Measurements from ENCODE around the gene GALNT2. TPM values are rescaled to one million over a fixed set of nuclear protein-coding genes. Genes with fewer than 3 reads are reported as not detected.

GALNT2 gene
- total and polyA plus RNA-seq, 2 donors from 2014 or later, result 20.2 to 59.2 TPM

- intact Hi-C loops (cut with DNase I), result no loop called here
- peaks cover 0 to 2% (median 2%) of the 10 kb centered on the region in 3 donors for H3K4me1 ChIP-seq (ENCODE audit: control insufficient read depth in 2 of 3, insufficient read depth in 2 of 3, low read depth in 1 of 3, low read length in 3 of 3)
- no peak for DNase-seq
- FAIRE-seq, result no peak
- no peak overlapping the region for H3K27ac ChIP-seq (ENCODE audit: low read depth in 2 of 2, low read length in 2 of 2)
- no peaks in the 10 kb centered on the region for H3K9me3 ChIP-seq (ENCODE audit: control insufficient read depth in 2 of 3, insufficient read depth in 1 of 3, low read length in 3 of 3)
- H3K9ac ChIP-seq (ENCODE audit: low read length in 3 of 3), result no peak overlapping the region
- H3K4me3 ChIP-seq (ENCODE audit: low read length in 3 of 3), result no peak overlapping the region
- peaks cover 0 to 20% (median 14%) of the 10 kb centered on the region in 3 donors for H3K36me3 ChIP-seq (ENCODE audit: control insufficient read depth in 2 of 3, insufficient read depth in 3 of 3, low read length in 3 of 3)
- no peaks in the 10 kb centered on the region for H3K27me3 ChIP-seq (ENCODE audit: control insufficient read depth, insufficient read depth, low read length)
- TF ChIP-seq CTCF (IDR thresholded peaks at IDR 0.05; ENCODE audit: borderline replicate concordance, extremely low read depth, insufficient read depth), result no peak
These were observed 196.6 kb downstream of the GALNT2 start for GRCh38 chr1:230263568-230264195.

- no peak overlapping the region for H3K9ac ChIP-seq (ENCODE audit: low read length in 3 of 3)
- H3K4me1 ChIP-seq (ENCODE audit: control insufficient read depth in 2 of 3, insufficient read depth in 2 of 3, low read depth in 1 of 3, low read length in 3 of 3), result peaks cover 0 to 5% (median 3%) of the 10 kb centered on the region in 3 donors
- peaks cover 0 to 20% (median 14%) of the 10 kb centered on the region in 3 donors for H3K36me3 ChIP-seq (ENCODE audit: control insufficient read depth in 2 of 3, insufficient read depth in 3 of 3, low read length in 3 of 3)
- intact Hi-C loops (cut with DNase I), result no loop called here
- no peak overlapping the region for H3K4me3 ChIP-seq (ENCODE audit: low read length in 3 of 3)
- no peaks in the 10 kb centered on the region for H3K9me3 ChIP-seq (ENCODE audit: control insufficient read depth in 2 of 3, insufficient read depth in 1 of 3, low read length in 3 of 3)
- TF ChIP-seq CTCF (IDR thresholded peaks at IDR 0.05; ENCODE audit: borderline replicate concordance, extremely low read depth, insufficient read depth), result no peak
- FAIRE-seq (no peak), DNase-seq (no peak)
- no peaks in the 10 kb centered on the region for H3K27me3 ChIP-seq (ENCODE audit: control insufficient read depth, insufficient read depth, low read length)
- H3K27ac ChIP-seq (ENCODE audit: low read depth in 2 of 2, low read length in 2 of 2), result no peak overlapping the region
These were observed 197.3 kb downstream of the GALNT2 start for GRCh38 chr1:230264342-230264741.

GRCh38 chr1:230265200-230266115 is 198.4 kb downstream of the GALNT2 start:
- H3K4me1 ChIP-seq (ENCODE audit: control insufficient read depth in 2 of 3, insufficient read depth in 2 of 3, low read depth in 1 of 3, low read length in 3 of 3), result peaks cover 0 to 7% (median 5%) of the 10 kb centered on the region in 3 donors
- no peaks in the 10 kb centered on the region for H3K27me3 ChIP-seq (ENCODE audit: control insufficient read depth, insufficient read depth, low read length)

More at GRCh38 chr1:230265200-230266115, 198.4 kb downstream of the GALNT2 start:
- H3K9ac ChIP-seq (ENCODE audit: low read length in 3 of 3), result no peak overlapping the region
- intact Hi-C loops (cut with DNase I), result no loop called here
- no peak overlapping the region for H3K27ac ChIP-seq (ENCODE audit: low read depth in 2 of 2, low read length in 2 of 2)
- H3K4me3 ChIP-seq (ENCODE audit: low read length in 3 of 3), result no peak overlapping the region
- no peak for TF ChIP-seq CTCF (IDR thresholded peaks at IDR 0.05; ENCODE audit: borderline replicate concordance, extremely low read depth, insufficient read depth)
- no peak for DNase-seq
- peaks cover 0 to 20% (median 14%) of the 10 kb centered on the region in 3 donors for H3K36me3 ChIP-seq (ENCODE audit: control insufficient read depth in 2 of 3, insufficient read depth in 3 of 3, low read length in 3 of 3)
- no peak for FAIRE-seq
- no peaks in the 10 kb centered on the region for H3K9me3 ChIP-seq (ENCODE audit: control insufficient read depth in 2 of 3, insufficient read depth in 1 of 3, low read length in 3 of 3)

Measured in kidney (tissue), 14 donors.